Panc1 (cell line): ENCODE data around the gene EIF3J. TPM values are rescaled to one million over a fixed set of nuclear protein-coding genes. Genes with fewer than 3 reads are reported as not detected.

Source experiments
- ATAC-seq: fragments of 200-7000 bp; cut with Tn5 transposase; 2 replicates; pipeline ENCODE4 v1.9.1; 2020; ENCODE audit warnings: mild to moderate bottlenecking, moderate library complexity
- BruUV-seq: library from RNA; stranded (reverse); fragments of 400-500 nt; replicated peaks from 2 replicates; lab custom pipeline; 2021; lab: Mats Ljungman, UMichigan
- CTCF ChIA-PET: fragments of 300-600 bp; sonication (Branson Sonifier 250); formaldehyde crosslinking; loops from one replicate; lab custom pipeline; 2022; ENCODE audit warnings: antibody characterized with exemption; lab: Charles Lee
- POLR2A ChIA-PET: fragments of 300-600 bp; sonication (Branson Sonifier 250); formaldehyde crosslinking; loops from one replicate; lab custom pipeline; 2022; ENCODE audit warnings: antibody characterized with exemption; lab: Charles Lee
- DNase-seq: peaks from one replicate; pipeline ENCODE4 v3.0.0-alpha.2; 2010; ENCODE audit warnings: low read depth, low spot score
- H3K27ac ChIP-seq: 2 replicates; pipeline ENCODE4 v1.5.1; 2011; ENCODE audit warnings: mild to moderate bottlenecking, low read length, inconsistent platforms
- H3K27me3 ChIP-seq: fragments of 200-500 bp; sonication (Bioruptor generic); 2 replicates; pipeline ENCODE4 v1.6.0; 2014; ENCODE audit warnings: low read length, inconsistent platforms; ENCODE audit not compliant: control insufficient read depth, insufficient read depth
- H3K36me3 ChIP-seq: fragments of 200-500 bp; sonication (Bioruptor generic); 2 replicates; pipeline ENCODE4 v1.5.1; 2014; ENCODE audit warnings: inconsistent platforms, mild to moderate bottlenecking, low read length, moderate library complexity; ENCODE audit not compliant: control insufficient read depth, insufficient read depth
- H3K4me1 ChIP-seq: 2 replicates; pipeline ENCODE4 v1.5.1; 2011; ENCODE audit warnings: inconsistent platforms, mild to moderate bottlenecking, low read length, moderate library complexity; ENCODE audit not compliant: control insufficient read depth, insufficient read depth
- H3K4me3 ChIP-seq, 2 experiments: 2 replicates each; pipeline ENCODE4 v1.5.1; 2011 to 2012; ENCODE audit warnings: low read depth in 2 of 2, low read length in 2 of 2, mild to moderate bottlenecking in 2 of 2, inconsistent platforms in 1 of 2, moderate library complexity in 1 of 2
- H3K9me3 ChIP-seq: fragments of 200-500 bp; sonication (Bioruptor generic); 2 replicates; pipeline ENCODE4 v1.5.1; 2014; ENCODE audit warnings: low read depth, mild to moderate bottlenecking, inconsistent platforms, low read length, moderate library complexity; ENCODE audit not compliant: control insufficient read depth, insufficient read depth
- CTCF ChIP-seq: fragments of 450-650 bp; IDR thresholded peaks from 2 replicates; pipeline ENCODE4 v1.5.1; 2017; ENCODE audit warnings: mild to moderate bottlenecking
- POLR2AphosphoS5 ChIP-seq: IDR thresholded peaks from 2 replicates; pipeline ENCODE4 v1.6.1; 2012; ENCODE audit warnings: mild to moderate bottlenecking, low read depth, low read length, moderate library complexity
- REST ChIP-seq, 2 experiments: IDR thresholded peaks; 2 replicates each; pipeline ENCODE4 v1.6.1; 2011 to 2012; ENCODE audit warnings: low read depth in 2 of 2, control low read depth in 1 of 2, low read length in 1 of 2, mild to moderate bottlenecking in 1 of 2, moderate library complexity in 1 of 2; ENCODE audit not compliant: insufficient read depth in 1 of 2
- SIN3A ChIP-seq: IDR thresholded peaks from 2 replicates; pipeline ENCODE4 v1.6.1; 2012; ENCODE audit warnings: low read depth, mild to moderate bottlenecking, low read length, moderate library complexity, borderline replicate concordance; ENCODE audit not compliant: insufficient read depth
- TCF7L2 ChIP-seq: IDR thresholded peaks from 2 replicates; pipeline ENCODE4 v1.6.1; 2011; ENCODE audit warnings: mild to moderate bottlenecking, low read depth, low read length, inconsistent platforms
- in situ Hi-C: cut with HindIII; loops from 2 replicates; pipeline ENCODE4 v1.10.0; 2016; ENCODE audit warnings: low sequenced_read_pairs, low pct_unique_long_range_greater_than_20kb
- intact Hi-C: fragments of 100-400 bp; cut with micrococcal nuclease; formaldehyde crosslinking; loops from one replicate; pipeline ENCODE4 v1.10.0; 2022; ENCODE audit not compliant: unreplicated experiment
- total RNA-seq: library from RNA; stranded (reverse); gene quantifications from one replicate; pipeline ENCODE4 v1.2.1, GENCODE V29; 2021; ENCODE audit not compliant: unreplicated experiment

Gene EIF3J
- total RNA-seq, 1 experiment from 2014 or later, result 128 TPM

GRCh38 chr15:44569316-44569715 lies 32.4 kb downstream of the EIF3J start:
- intact Hi-C loops, result no loop called here
- ATAC-seq (no peak), DNase-seq (no peak)
- ChIA-PET POLR2A (interaction anchor here (0.7 kb wide), 1 partner anchor 139 kb away, joined by 7 read pairs; no protein-coding TSS in a partner anchor), CTCF (interaction anchor here (0.7 kb wide), 1 partner anchor 589 kb away, joined by 3 read pairs; no protein-coding TSS in a partner anchor)
- Histone ChIP-seq H3K4me3 (no peak overlapping the region), H3K4me1 (no peaks in the 10 kb centered on the region), H3K27me3 (no peaks in the 10 kb centered on the region), H3K9me3 (peaks cover 4% of the 10 kb centered on the region; the same call in 1 of the 2 replicates), H3K36me3 (peaks cover 2% of the 10 kb centered on the region), H3K27ac (no peak overlapping the region)
- in situ Hi-C loops, result no loop called here
- TF ChIP-seq TCF7L2 (no peak), CTCF (no peak), SIN3A (no peak), POLR2AphosphoS5 (no peak), REST (IDR thresholded peaks at IDR 0.05; ENCODE audit: insufficient read depth in 1 of 2, low read depth in 2 of 2, low read length in 1 of 2) (no peak)
- BruUV-seq, result no TSS peak

GRCh38 chr15:44570361-44570760 lies 33.4 kb downstream of the EIF3J start:
- in situ Hi-C loops, result no loop called here
- no peaks in the 10 kb centered on the region for H3K27me3 ChIP-seq
- H3K4me3 ChIP-seq, result no peak overlapping the region
- H3K27ac ChIP-seq, result no peak overlapping the region
- CTCF ChIA-PET, result no interaction called here
- POLR2A ChIA-PET, result interaction anchor here (0.6 kb wide), 1 partner anchor 262 kb away, joined by 3 read pairs; no protein-coding TSS in a partner anchor
- TF ChIP-seq SIN3A (no peak), REST (IDR thresholded peaks at IDR 0.05; ENCODE audit: insufficient read depth in 1 of 2, low read depth in 2 of 2, low read length in 1 of 2) (no peak), CTCF (no peak), TCF7L2 (no peak), POLR2AphosphoS5 (no peak)
- ATAC-seq (no peak), DNase-seq (no peak)
- no peaks in the 10 kb centered on the region; the same call in 1 of the 2 replicates for H3K36me3 ChIP-seq
- H3K9me3 ChIP-seq, result no peaks in the 10 kb centered on the region
- intact Hi-C loops, result no loop called here
- H3K4me1 ChIP-seq, result no peaks in the 10 kb centered on the region
- no TSS peak for BruUV-seq
